HCT116 (cell line): Measurements from ENCODE around the gene TBATA. TPM values are rescaled to one million over a fixed set of nuclear protein-coding genes. Genes with fewer than 3 reads are reported as not detected.
A peak's percentile ranks its signal among the peaks of the same experiment; 100 is the strongest.

Experiments used
- ATAC-seq: fragments of 200-7000 bp; cut with Tn5 transposase; 2 replicates; pipeline ENCODE4 v1.9.1; 2020; ENCODE audit warnings: mild to moderate bottlenecking, moderate library complexity
- BruUV-seq: library from RNA; stranded (reverse); fragments of 400-500 nt; replicated peaks from 2 replicates; lab custom pipeline; 2021; lab: Mats Ljungman, UMichigan
- CTCF ChIA-PET: fragments of 300-600 bp; sonication (Branson Sonifier 250); formaldehyde crosslinking; loops from one replicate; lab custom pipeline; 2021; ENCODE audit warnings: antibody characterized with exemption; lab: Charles Lee
- POLR2A ChIA-PET: fragments of 300-600, 350-600 bp; sonication (Branson Sonifier 250); formaldehyde crosslinking; loops from one replicate; lab custom pipeline; 2021; ENCODE audit warnings: antibody characterized with exemption; lab: Charles Lee
- RAD21 ChIA-PET, 2 experiments: fragments of 300-600 bp; sonication (Branson Sonifier 250); formaldehyde crosslinking; loops; one replicate each; lab custom pipeline; 2023; ENCODE audit warnings: low total read pairs in 2 of 2; ENCODE audit not compliant: uncharacterized antibody in 2 of 2, unreplicated experiment in 2 of 2, low non-redundant PET in 1 of 2; lab: Charles Lee
- DNase-seq: peaks from one replicate; pipeline ENCODE4 v3.0.0-alpha.2; 2010; ENCODE audit warnings: low read depth, low spot score
- H2AFZ ChIP-seq: fragments of 200-600 bp; shearing (Covaris generic), sonication (generic); 2 replicates; pipeline ENCODE4 v1.6.1; 2017; ENCODE audit warnings: low read depth, mixed run types, mixed read lengths, antibody characterized with exemption, low read length; ENCODE audit not compliant: poor library complexity, severe bottlenecking
- H3K27ac ChIP-seq: 2 replicates; pipeline ENCODE4 v1.5.1; 2012; ENCODE audit warnings: low read depth, low read length
- H3K27me3 ChIP-seq: fragments of 200-600 bp; sonication (generic); 2 replicates; pipeline ENCODE4 v1.6.1; 2016; ENCODE audit warnings: mixed run types, low read length, mixed read lengths; ENCODE audit not compliant: insufficient read depth
- H3K36me3 ChIP-seq, 2 experiments: fragments of 200-500 bp in 1 of 2; fragments of 200-600 bp in 1 of 2; sonication (Bioruptor generic) in 1 of 2; sonication (generic) in 1 of 2; 2 replicates each; pipeline versions ENCODE4 v1.5.1 to v1.6.1; 2014 to 2016; ENCODE audit warnings: low read length in 2 of 2, inconsistent platforms in 1 of 2, mixed read lengths in 1 of 2, mixed run types in 1 of 2; ENCODE audit not compliant: insufficient read depth in 2 of 2, control insufficient read depth in 1 of 2
- H3K4me1 ChIP-seq, 2 experiments: fragments of 200-600 bp in 1 of 2; sonication (generic) in 1 of 2; 2 replicates each; pipeline versions ENCODE4 v1.5.1 to v1.6.1; 2012 to 2017; ENCODE audit warnings: low read length in 2 of 2, inconsistent platforms in 1 of 2, mild to moderate bottlenecking in 1 of 2, mixed read lengths in 1 of 2, mixed run types in 1 of 2, moderate library complexity in 1 of 2; ENCODE audit not compliant: insufficient read depth in 2 of 2, control insufficient read depth in 1 of 2
- H3K4me2 ChIP-seq: fragments of 200-600 bp; sonication (generic); 2 replicates; pipeline ENCODE4 v1.6.1; 2017; ENCODE audit warnings: mixed run types, low read length, mixed read lengths
- H3K4me3 ChIP-seq, 2 experiments: fragments of 200-600 bp in 1 of 2; sonication (generic) in 1 of 2; replicated peaks in 1 of 2; 2 replicates each; pipeline ENCODE4 v1.5.1; 2011 to 2016; ENCODE audit warnings: low read length in 2 of 2, control low read depth in 1 of 2, low read depth in 1 of 2, mild to moderate bottlenecking in 1 of 2, mixed read lengths in 1 of 2, mixed run types in 1 of 2
- H3K79me2 ChIP-seq: fragments of 200-600 bp; sonication (generic); 2 replicates; pipeline ENCODE4 v1.6.1; 2017; ENCODE audit warnings: mild to moderate bottlenecking, mixed run types, low read length, moderate library complexity, mixed read lengths; ENCODE audit not compliant: insufficient read depth
- H3K9ac ChIP-seq: fragments of 200-600 bp; sonication (generic); 2 replicates; pipeline ENCODE4 v1.6.1; 2016; ENCODE audit warnings: low read length, mixed read lengths
- H3K9me2 ChIP-seq: fragments of 200-600 bp; sonication (generic), shearing (Covaris generic); 2 replicates; pipeline ENCODE4 v1.6.1; 2017; ENCODE audit warnings: mixed run types, mild to moderate bottlenecking, moderate library complexity; ENCODE audit not compliant: insufficient read depth
- H3K9me3 ChIP-seq, 2 experiments: fragments of 200-500 bp in 1 of 2; fragments of 200-600 bp in 1 of 2; sonication (Bioruptor generic) in 1 of 2; sonication (generic) in 1 of 2; 2 replicates each; pipeline ENCODE4 v1.6.1; 2014 to 2017; ENCODE audit warnings: low read length in 2 of 2, mixed read lengths in 2 of 2, inconsistent platforms in 1 of 2, low read depth in 1 of 2, mild to moderate bottlenecking in 1 of 2, mixed run types in 1 of 2, moderate library complexity in 1 of 2; ENCODE audit not compliant: control insufficient read depth in 1 of 2, insufficient read depth in 1 of 2
- H4K20me1 ChIP-seq: fragments of 200-600 bp; sonication (generic), shearing (Covaris generic); 2 replicates; pipeline ENCODE4 v1.6.1; 2017; ENCODE audit warnings: mixed run types, mild to moderate bottlenecking, moderate library complexity; ENCODE audit not compliant: insufficient read depth
- CBX3 ChIP-seq: IDR thresholded peaks from 2 replicates; pipeline ENCODE4 v1.6.1; 2012; ENCODE audit warnings: low read depth
- CEBPB ChIP-seq: IDR thresholded peaks from 2 replicates; pipeline ENCODE4 v1.6.1; 2012; ENCODE audit warnings: low read depth
- ELF1 ChIP-seq: IDR thresholded peaks from 2 replicates; pipeline ENCODE4 v1.6.1; 2012; ENCODE audit warnings: low read depth, borderline replicate concordance
- JUND ChIP-seq: IDR thresholded peaks from 2 replicates; pipeline ENCODE4 v1.6.1; 2012
- POLR2A ChIP-seq: IDR thresholded peaks from 2 replicates; pipeline ENCODE4 v1.7.0; 2011; ENCODE audit warnings: borderline replicate concordance; ENCODE audit not compliant: insufficient read depth, insufficient read length; ENCODE audit errors: extremely low read depth
- RAD21 ChIP-seq: IDR thresholded peaks from 2 replicates; pipeline ENCODE4 v1.6.1; 2012; ENCODE audit warnings: low read depth, mild to moderate bottlenecking
- SP1 ChIP-seq: IDR thresholded peaks from 2 replicates; pipeline ENCODE4 v1.6.1; 2012; ENCODE audit warnings: low read depth
- SRF ChIP-seq: IDR thresholded peaks from 2 replicates; pipeline ENCODE4 v1.6.1; 2012; ENCODE audit warnings: low read depth
- ZBTB33 ChIP-seq: IDR thresholded peaks from 2 replicates; pipeline ENCODE4 v1.6.1; 2011; ENCODE audit warnings: mild to moderate bottlenecking, low read length, moderate library complexity; ENCODE audit not compliant: insufficient replicate concordance; ENCODE audit errors: extremely low read depth
- intact Hi-C: fragments of 100-400 bp; cut with micrococcal nuclease; formaldehyde crosslinking; loops from 2 replicates; pipeline ENCODE4 v1.10.0; 2022
- total RNA-seq: library from RNA; stranded (reverse); gene quantifications from one replicate; pipeline ENCODE4 v1.2.1, GENCODE V29; 2021; ENCODE audit not compliant: unreplicated experiment

Gene TBATA
- total RNA-seq, 1 experiment from 2014 or later: not detected

GRCh38 chr10:70832221-70832620 is 47.0 kb upstream of the TBATA start (continued):
- TF ChIP-seq CEBPB (no peak), ZBTB33 (no peak)
- TF ChIP-seq, all 23 proteins: peak for 0

- no peaks in the 10 kb centered on the region for H3K9me3 ChIP-seq
- H3K9ac ChIP-seq: no peak overlapping the region
- no peak for DNase-seq
- POLR2A ChIA-PET: no interaction called here
- no peaks in the 10 kb centered on the region for H3K9me2 ChIP-seq
- H3K36me3 ChIP-seq: peaks cover 0 to 1% of the 10 kb centered on the region in 2 experiments; a peak in 1 of 4 replicates
- TF ChIP-seq SP1 (peak; percentile 30; the same call in 1 of the 2 replicates), RAD21 (no peak), CEBPB (no peak), JUND (peak; percentile 23; the same call in 1 of the 2 replicates), CBX3 (no peak), POLR2A (no peak), SRF (no peak), ELF1 (no peak)
- TF ChIP-seq, all 23 proteins: peak for 2
- RAD21 ChIA-PET: no interaction called here
- Histone ChIP-seq H3K27me3 (no peaks in the 10 kb centered on the region), H3K4me2 (peak overlapping the region; percentile 16), H3K79me2 (peaks cover 86% of the 10 kb centered on the region), H3K4me3 (no peak overlapping the region), H3K4me1 (peaks cover 0 to 26% of the 10 kb centered on the region in 2 experiments; a peak in 2 of 4 replicates), H3K27ac (no peak overlapping the region), H4K20me1 (peaks cover 5% of the 10 kb centered on the region; the same call in 1 of the 2 replicates), H2AFZ (no peak overlapping the region)
- no peak for ATAC-seq
- BruUV-seq: no TSS peak
- intact Hi-C loops: no loop called here
- CTCF ChIA-PET: no interaction called here
These were observed 45.0 kb upstream of the TBATA start for GRCh38 chr10:70830164-70830563.
